GM12878 (cell line): ENCODE measurements around the gene TBL1XR1. TPM values are rescaled to one million over a fixed set of nuclear protein-coding genes. Genes with fewer than 3 reads are reported as not detected.

Source experiments
- ATAC-seq: fragments of 200-7000 bp; cut with Tn5 transposase; 3 replicates; pipeline ENCODE4 v1.9.1; 2020; ENCODE audit warnings: mild to moderate bottlenecking, moderate library complexity
- BruUV-seq: library from RNA; stranded (reverse); fragments of 400-500 nt; replicated peaks from 2 replicates; lab custom pipeline; 2021; lab: Mats Ljungman, UMichigan
- CTCF ChIA-PET: fragments of 300-600 bp; sonication (Branson Sonifier 250); formaldehyde crosslinking; extraction: SDS; loops from one replicate; lab custom pipeline; 2021; ENCODE audit warnings: inconsistent platforms; lab: Yijun Ruan, JAX
- POLR2A ChIA-PET: fragments of 350-600 bp; formaldehyde crosslinking; extraction: SDS; loops from one replicate; lab custom pipeline; 2021; ENCODE audit warnings: inconsistent platforms; lab: Charles Lee
- RAD21 ChIA-PET: fragments of 300-600 bp; sonication (Branson Sonifier 250); formaldehyde crosslinking; loops from one replicate; lab custom pipeline; 2023; ENCODE audit warnings: antibody characterized with exemption; ENCODE audit not compliant: unreplicated experiment; lab: Charles Lee
- SMC1A ChIA-PET: fragments of 300-600 bp; sonication (Branson Sonifier 250); formaldehyde crosslinking; loops from one replicate; lab custom pipeline; 2023; ENCODE audit not compliant: unreplicated experiment, uncharacterized antibody; lab: Charles Lee
- DNase-seq: peaks from one replicate; pipeline ENCODE4 v3.0.0-alpha.2; 2011; ENCODE audit warnings: low read depth, low spot score
- FAIRE-seq: peaks from 3 replicates; lab custom pipeline; 2011; peaks lifted over from hg19 to GRCh38; lab: Jason Lieb, UNC
- H2AFZ ChIP-seq: 2 replicates; pipeline ENCODE4 v1.6.0; 2011; ENCODE audit warnings: low read depth, low read length, control low read depth; ENCODE audit not compliant: control insufficient read depth
- H3K27ac ChIP-seq: 2 replicates; pipeline ENCODE4 v1.5.1; 2011; ENCODE audit warnings: control low read depth; ENCODE audit not compliant: control insufficient read depth, insufficient read depth
- H3K27me3 ChIP-seq, 2 experiments: replicated peaks in 1 of 2; 2 replicates each; pipeline versions ENCODE4 v1.6.0 to v1.6.1; 2011; ENCODE audit warnings: low read length in 1 of 2; ENCODE audit not compliant: control insufficient read depth in 2 of 2, insufficient read depth in 2 of 2
- H3K36me3 ChIP-seq, 2 experiments: 2 replicates each; pipeline ENCODE4 v1.5.1; 2011; ENCODE audit warnings: low read length in 1 of 2; ENCODE audit not compliant: control insufficient read depth in 2 of 2, insufficient read depth in 2 of 2
- H3K4me1 ChIP-seq: 2 replicates; pipeline ENCODE4 v1.6.1; 2011; ENCODE audit warnings: mild to moderate bottlenecking, low read length, moderate library complexity, mixed read lengths; ENCODE audit not compliant: control insufficient read depth, insufficient read depth
- H3K4me2 ChIP-seq: 2 replicates; pipeline ENCODE4 v1.6.0; 2011; ENCODE audit warnings: control low read depth; ENCODE audit not compliant: control insufficient read depth, insufficient read depth
- H3K4me3 ChIP-seq: fragments of 200-600 bp; sonication (generic); 2 replicates; pipeline ENCODE4 v1.5.1; 2016
- H3K79me2 ChIP-seq: 2 replicates; pipeline ENCODE4 v1.6.0; 2011; ENCODE audit warnings: low read length; ENCODE audit not compliant: control insufficient read depth, insufficient read depth
- H3K9ac ChIP-seq: 2 replicates; pipeline ENCODE4 v1.8.0; 2011; ENCODE audit warnings: low read length, control low read depth, mixed read lengths; ENCODE audit not compliant: control insufficient read depth, insufficient read depth
- H3K9me3 ChIP-seq: replicated peaks from 3 replicates; pipeline ENCODE4 v1.5.1; 2011; ENCODE audit warnings: mild to moderate bottlenecking, low read length; ENCODE audit not compliant: control insufficient read depth, insufficient read depth
- H4K20me1 ChIP-seq: 2 replicates; pipeline ENCODE4 v1.6.0; 2011; ENCODE audit not compliant: control insufficient read depth, insufficient read depth
- ZNF384 ChIP-seq: IDR thresholded peaks from 2 replicates; pipeline ENCODE4 v1.6.1; 2012; ENCODE audit warnings: low read depth, mild to moderate bottlenecking, low read length, improper control_type of control experiment, borderline replicate concordance
- WGBS: methylation state at CpG from one replicate; pipeline ENCODE4 v1.1.6; 2016; ENCODE audit warnings: low lambda C conversion rate; ENCODE audit not compliant: insufficient replicate concordance, insufficient coverage; ENCODE audit errors: missing lambda C conversion rate; 5-methylcytosine and 5-hydroxymethylcytosine counted together
- in situ Hi-C: fragments of 300-500 bp; cut with MboI; formaldehyde crosslinking; loops from 9 replicates; pipeline ENCODE4 v1.14.3; 2018; ENCODE audit warnings: mixed read lengths
- intact Hi-C: fragments of 100-400 bp; cut with micrococcal nuclease; formaldehyde crosslinking; loops from one replicate; pipeline ENCODE4 v1.14.2; 2022; ENCODE audit not compliant: unreplicated experiment
- polyA plus RNA-seq, 11 experiments: library from polyadenylated mRNA; depleted of rRNA in 4 of 11; unstranded in 6 of 11; stranded (reverse) in 5 of 11; fragments of >200 nt; fragmentation: Nextera tagmentation in 4 of 11; fragmentation: Illumina TruSeq in 1 of 11; extraction: Ambion mirVana in 4 of 11; extraction: Trizol in 1 of 11; gene quantifications; 1 replicate in 1 of 11; 2 replicates in 10 of 11; pipeline versions ENCODE4 v1.2.1 to v1.2.3, GENCODE V29; 2011 to 2016; ENCODE audit warnings: inconsistent platforms in 2 of 11, missing spikeins in 2 of 11, low read depth in 1 of 11
- total RNA-seq, 4 experiments: library from RNA; depleted of rRNA in 3 of 4; stranded (reverse); fragments of >200 nt in 3 of 4; fragmentation: Illumina TruSeq in 1 of 4; extraction: Trizol in 1 of 4; gene quantifications; 2 replicates each; pipeline versions ENCODE4 v1.2.1 to v1.2.3, GENCODE V29; 2013 to 2021
- TF ChIP-seq, protein P1 (sequence below): fragments of 450-650 bp; conservative IDR thresholded peaks from 2 replicates; pipeline ENCODE4 v1.6.1; 2017; ENCODE audit warnings: mild to moderate bottlenecking, moderate library complexity

The TBL1XR1 gene
- total and polyA plus RNA-seq, 10 of the 15 experiments (the other 5 are each of a cell fraction or from before 2014, with no cell fraction given), result 13.0 to 115 (median 60.4) TPM

DNA sequence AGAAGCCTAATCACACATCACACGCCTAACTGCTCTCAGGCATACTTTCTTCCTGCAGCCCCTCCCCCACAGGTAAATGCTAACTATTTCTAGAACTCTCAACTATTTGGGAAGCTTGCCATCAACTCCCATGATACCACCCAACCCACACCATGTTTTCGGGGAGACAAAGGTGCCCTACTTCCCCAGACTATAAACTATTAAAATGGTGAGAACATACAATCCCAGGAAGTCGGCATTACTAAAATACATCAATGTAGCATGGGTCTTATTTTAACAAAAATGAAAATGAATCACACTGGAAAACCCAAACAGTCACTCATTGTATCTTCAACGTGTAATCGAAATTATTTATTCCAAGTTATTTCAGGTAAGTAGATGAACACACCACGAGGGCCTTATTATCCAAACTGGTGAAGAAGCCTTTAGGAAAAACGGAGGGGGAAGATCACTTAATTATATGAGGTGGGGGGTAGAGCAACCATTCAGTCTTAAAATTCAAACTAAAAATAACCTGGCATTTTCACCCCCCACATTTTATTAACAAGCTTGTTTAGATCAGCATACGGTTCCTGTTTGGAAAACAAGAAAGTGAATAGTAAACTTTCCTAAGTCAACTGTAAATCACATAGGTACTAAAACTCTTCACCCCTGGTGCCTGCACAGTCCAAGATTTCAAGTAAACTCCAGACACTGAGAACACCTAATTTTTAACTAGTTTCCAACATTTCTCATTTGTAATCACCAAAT, 1.9 kb downstream of the TBL1XR1 start:
- peak; percentile 72 for TF ChIP-seq ZNF384
- TF ChIP-seq, protein P1, sequence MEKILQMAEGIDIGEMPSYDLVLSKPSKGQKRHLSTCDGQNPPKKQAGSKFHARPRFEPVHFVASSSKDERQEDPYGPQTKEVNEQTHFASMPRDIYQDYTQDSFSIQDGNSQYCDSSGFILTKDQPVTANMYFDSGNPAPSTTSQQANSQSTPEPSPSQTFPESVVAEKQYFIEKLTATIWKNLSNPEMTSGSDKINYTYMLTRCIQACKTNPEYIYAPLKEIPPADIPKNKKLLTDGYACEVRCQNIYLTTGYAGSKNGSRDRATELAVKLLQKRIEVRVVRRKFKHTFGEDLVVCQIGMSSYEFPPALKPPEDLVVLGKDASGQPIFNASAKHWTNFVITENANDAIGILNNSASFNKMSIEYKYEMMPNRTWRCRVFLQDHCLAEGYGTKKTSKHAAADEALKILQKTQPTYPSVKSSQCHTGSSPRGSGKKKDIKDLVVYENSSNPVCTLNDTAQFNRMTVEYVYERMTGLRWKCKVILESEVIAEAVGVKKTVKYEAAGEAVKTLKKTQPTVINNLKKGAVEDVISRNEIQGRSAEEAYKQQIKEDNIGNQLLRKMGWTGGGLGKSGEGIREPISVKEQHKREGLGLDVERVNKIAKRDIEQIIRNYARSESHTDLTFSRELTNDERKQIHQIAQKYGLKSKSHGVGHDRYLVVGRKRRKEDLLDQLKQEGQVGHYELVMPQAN, result no peak
- ATAC-seq (no peak), FAIRE-seq (peak; percentile 56), DNase-seq (no peak)
- TSS peak; percentile 66 for BruUV-seq
- Histone ChIP-seq H4K20me1 (no peaks in the 10 kb centered on the region), H3K9me3 (no peaks in the 10 kb centered on the region), H3K27me3 (no peaks in the 10 kb centered on the region), H2AFZ (no peak overlapping the region), H3K9ac (peak overlapping the region; percentile 94), H3K36me3 (no peaks in the 10 kb centered on the region), H3K27ac (peak overlapping the region; percentile 97), H3K4me2 (peak overlapping the region; percentile 81), H3K4me1 (peaks cover 13% of the 10 kb centered on the region), H3K4me3 (peak overlapping the region; percentile 99), H3K79me2 (peaks cover 60% of the 10 kb centered on the region)
- POLR2A ChIA-PET, result interaction anchor here (0.6 to 1.7 kb wide), 3 partner anchors 50 to 165 kb away, joined by 3 to 7 read pairs (median 4); no protein-coding TSS in a partner anchor
- RAD21 ChIA-PET, result interaction anchor here (1.1 to 2.8 kb wide), 6 partner anchors 45 to 165 kb away, joined by 3 to 23 read pairs (median 11); no protein-coding TSS in a partner anchor
- intact Hi-C loops (loop anchor here (5.0 kb wide), 2 partner anchors 48 to 122 kb away; no protein-coding TSS in a partner anchor), in situ Hi-C loops (loop anchor here (5.0 kb wide), 1 partner anchor 162 kb away; no protein-coding TSS in a partner anchor)
- CTCF ChIA-PET, result interaction anchor here (0.9 to 4.0 kb wide), 4 partner anchors 48 to 234 kb away, joined by 3 to 13 read pairs (median 3); no protein-coding TSS in a partner anchor
- SMC1A ChIA-PET, result interaction anchor here (0.9 to 4.3 kb wide), 15 partner anchors 8 to 222 kb away, joined by 3 to 21 read pairs (median 7); no protein-coding TSS in a partner anchor
- WGBS, result 0% methylated on average over 8 of the region's 8 CpGs
